KOPT-K1 (cell line): ENCODE measurements around the gene PPFIA3.
"Not testable (repeated sequence)": the region's sequence is repeated elsewhere in the genome, so short reads cannot be mapped to it uniquely, and the experiment has no call there.

ENCODE experiments used
- H3K27ac ChIP-seq: fragments of 200-600 bp; sonication (generic); 2 replicates; pipeline ENCODE4 v1.5.1; 2016; ENCODE audit warnings: antibody characterized with exemption, mild to moderate bottlenecking, low read depth, low read length; ENCODE audit not compliant: poor library complexity, severe bottlenecking
- H3K36me3 ChIP-seq: fragments of 200-600 bp; sonication (generic); 2 replicates; pipeline ENCODE4 v1.5.1; 2017; ENCODE audit warnings: antibody characterized with exemption, mild to moderate bottlenecking, low read length, moderate library complexity; ENCODE audit not compliant: insufficient read depth
- H3K9me3 ChIP-seq: fragments of 200-600 bp; sonication (generic); 2 replicates; pipeline ENCODE4 v1.5.1; 2017; ENCODE audit warnings: antibody characterized with exemption, low read length, mild to moderate bottlenecking; ENCODE audit not compliant: insufficient read depth, poor library complexity, severe bottlenecking

Gene PPFIA3

DNA sequence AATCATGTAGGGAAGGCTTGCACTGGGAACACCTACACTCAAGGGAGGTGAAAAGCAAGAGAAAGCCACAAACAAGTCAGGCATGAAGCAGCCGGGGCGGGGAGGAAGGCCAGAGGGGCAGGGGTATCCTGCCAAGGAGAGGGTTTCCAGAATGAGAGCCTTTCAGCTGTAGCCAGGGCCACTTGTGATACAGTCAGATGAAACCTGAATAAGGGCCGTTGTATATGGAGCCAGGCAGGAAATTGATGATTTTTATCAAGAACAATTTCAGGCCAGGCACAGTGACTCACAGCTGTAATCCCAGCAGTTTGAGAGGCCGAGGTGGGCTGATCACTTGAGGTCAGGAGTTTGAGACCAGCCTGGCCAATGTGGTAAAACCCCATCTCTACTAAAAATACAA is 42.6 kb downstream of the PPFIA3 start:
- Histone ChIP-seq H3K9me3 (no peaks in the 10 kb centered on the region), H3K36me3 (no peaks in the 10 kb centered on the region), H3K27ac (no peak overlapping the region)

DNA sequence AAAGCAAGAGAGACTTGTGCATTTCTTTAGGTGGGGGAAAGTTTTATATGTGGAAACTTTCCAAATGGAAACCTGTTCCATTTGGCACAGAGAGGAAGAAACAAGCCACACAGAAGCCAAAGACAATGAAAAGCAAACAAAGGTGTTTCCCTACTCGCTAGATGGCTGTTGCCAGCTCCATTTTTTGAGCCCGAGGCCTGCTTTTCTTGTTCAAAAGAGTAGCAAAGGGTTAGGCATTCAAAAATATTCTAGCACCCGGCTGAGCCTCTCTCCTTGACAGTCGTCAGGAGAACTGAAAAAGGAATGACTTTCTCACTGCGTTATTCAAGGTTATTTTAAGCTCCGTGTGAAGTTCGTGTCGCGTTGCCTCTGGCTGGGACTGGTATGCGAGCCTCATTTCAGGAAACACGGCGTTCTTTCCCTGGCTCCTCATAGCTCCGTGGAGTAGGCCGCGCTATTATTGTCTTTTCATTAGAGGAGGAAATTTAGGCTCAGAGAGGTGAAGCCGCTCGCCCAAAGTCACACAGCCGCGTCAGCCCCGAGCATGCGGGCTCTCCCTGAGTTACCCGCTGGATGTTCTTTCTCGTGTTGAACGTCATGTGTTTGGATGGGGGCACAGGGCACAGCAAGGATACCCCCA is 45.9 kb downstream of the PPFIA3 start:
- Histone ChIP-seq H3K27ac (no peak overlapping the region), H3K9me3 (no peaks in the 10 kb centered on the region), H3K36me3 (no peaks in the 10 kb centered on the region)

DNA sequence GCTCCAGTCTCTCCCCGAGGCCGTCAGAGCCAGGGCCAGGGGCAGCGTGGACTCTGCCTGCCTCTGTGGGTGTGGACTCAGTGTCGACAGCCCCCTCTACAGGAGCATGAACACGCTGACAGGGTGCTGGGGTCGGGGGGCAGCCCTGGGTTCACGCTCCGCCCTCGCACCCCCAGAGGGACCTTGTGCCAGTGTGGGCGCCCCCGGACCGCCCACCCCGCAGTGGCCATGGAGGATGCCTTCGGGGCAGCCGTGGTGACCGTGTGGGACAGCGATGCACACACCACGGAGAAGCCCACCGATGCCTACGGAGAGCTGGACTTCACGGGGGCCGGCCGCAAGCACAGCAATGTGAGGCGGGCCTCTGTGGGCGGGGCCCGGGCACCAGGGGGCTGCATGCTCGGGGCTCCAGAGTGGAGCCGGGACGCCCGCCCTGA is 46.5 kb downstream of the PPFIA3 start:
- Histone ChIP-seq H3K9me3 (no peaks in the 10 kb centered on the region), H3K27ac (no peak overlapping the region), H3K36me3 (no peaks in the 10 kb centered on the region)

DNA sequence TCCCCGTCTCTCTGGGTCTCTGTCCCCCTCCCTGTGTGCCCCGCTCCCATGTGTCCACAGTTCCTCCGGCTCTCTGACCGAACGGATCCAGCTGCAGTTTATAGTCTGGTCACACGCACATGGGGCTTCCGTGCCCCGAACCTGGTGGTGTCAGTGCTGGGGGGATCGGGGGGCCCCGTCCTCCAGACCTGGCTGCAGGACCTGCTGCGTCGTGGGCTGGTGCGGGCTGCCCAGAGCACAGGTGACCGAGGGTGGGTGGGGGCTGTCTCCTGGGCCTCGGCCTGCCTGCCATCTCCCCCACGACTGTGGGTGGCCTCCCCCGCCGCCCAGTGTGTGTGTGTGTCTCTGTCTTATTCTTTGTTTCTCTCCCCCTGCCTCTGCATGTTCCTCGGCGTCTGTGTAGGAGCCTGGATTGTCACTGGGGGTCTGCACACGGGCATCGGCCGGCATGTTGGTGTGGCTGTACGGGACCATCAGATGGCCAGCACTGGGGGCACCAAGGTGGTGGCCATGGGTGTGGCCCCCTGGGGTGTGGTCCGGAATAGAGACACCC is 48.6 kb downstream of the PPFIA3 start:
- Histone ChIP-seq H3K9me3 (no peaks in the 10 kb centered on the region), H3K36me3 (no peaks in the 10 kb centered on the region), H3K27ac (no peak overlapping the region)

DNA sequence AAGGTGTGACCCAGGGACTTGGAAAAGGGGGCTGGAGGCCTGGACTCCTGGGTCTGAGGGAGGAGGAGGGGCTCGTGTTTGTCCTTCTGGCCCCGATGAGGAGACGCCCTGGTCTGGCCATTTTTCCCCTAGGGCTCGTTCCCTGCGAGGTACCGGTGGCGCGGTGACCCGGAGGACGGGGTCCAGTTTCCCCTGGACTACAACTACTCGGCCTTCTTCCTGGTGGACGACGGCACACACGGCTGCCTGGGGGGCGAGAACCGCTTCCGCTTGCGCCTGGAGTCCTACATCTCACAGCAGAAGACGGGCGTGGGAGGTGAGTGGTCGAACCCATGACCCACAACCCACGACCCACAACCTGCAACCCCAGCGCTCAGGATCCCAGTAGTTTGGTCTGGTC is 49.1 kb downstream of the PPFIA3 start:
- no peak overlapping the region for H3K27ac ChIP-seq
- H3K9me3 ChIP-seq, result no peaks in the 10 kb centered on the region
- no peaks in the 10 kb centered on the region for H3K36me3 ChIP-seq

GRCh38 chr19:49173198-49173597 is 53.9 kb downstream of the PPFIA3 start:
- Histone ChIP-seq H3K27ac (no peak overlapping the region), H3K9me3 (no peaks in the 10 kb centered on the region), H3K36me3 (no peaks in the 10 kb centered on the region)

DNA sequence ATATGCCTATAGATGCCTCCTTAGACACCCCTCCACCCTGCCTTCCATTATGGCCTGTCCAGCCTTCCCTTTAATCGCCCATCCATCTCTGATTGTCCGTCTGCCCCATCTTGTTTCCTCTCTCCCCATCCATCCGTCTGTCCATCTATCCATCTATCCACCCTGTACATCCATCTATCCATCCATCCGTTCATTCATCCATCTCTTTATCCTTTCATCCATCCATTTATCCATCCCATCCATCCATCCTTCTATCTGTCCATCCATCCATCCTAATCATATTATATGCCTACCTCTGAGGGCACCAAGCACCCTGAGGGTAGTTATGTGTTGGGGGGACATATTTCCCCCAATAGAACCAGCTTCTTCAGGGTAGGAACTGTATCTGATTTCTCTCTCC is 61.3 kb downstream of the PPFIA3 start:
- Histone ChIP-seq H3K27ac (no peak overlapping the region), H3K9me3 (no peaks in the 10 kb centered on the region), H3K36me3 (no peaks in the 10 kb centered on the region)

- not testable (repeated sequence) for H3K9me3 ChIP-seq, H3K36me3 ChIP-seq, H3K27ac ChIP-seq
Measured at GRCh38 chr19:49182010-49182847, 62.9 kb downstream of the PPFIA3 start.

DNA sequence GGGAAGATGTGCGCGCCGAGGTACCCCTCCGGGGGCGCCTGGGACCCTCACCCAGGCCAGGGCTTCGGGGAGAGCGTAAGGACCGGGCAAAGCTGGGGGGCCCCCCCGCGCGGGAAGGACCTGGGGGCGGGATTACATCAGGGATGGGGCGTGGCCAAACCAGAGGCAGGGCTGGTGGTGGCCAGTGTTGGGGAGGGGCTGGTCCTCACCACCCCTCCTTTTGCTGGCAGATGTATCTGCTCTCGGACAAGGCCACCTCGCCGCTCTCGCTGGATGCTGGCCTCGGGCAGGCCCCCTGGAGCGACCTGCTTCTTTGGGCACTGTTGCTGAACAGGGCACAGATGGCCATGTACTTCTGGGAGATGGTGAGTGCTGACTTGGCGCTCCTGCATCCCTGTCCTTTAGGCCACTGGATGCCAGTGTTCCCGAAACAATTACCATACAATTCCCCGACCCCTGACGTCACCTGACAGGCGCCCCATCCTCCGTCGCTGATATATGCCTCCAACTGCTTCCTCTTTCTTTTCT is 63.6 kb downstream of the PPFIA3 start:
- Histone ChIP-seq H3K9me3 (no peaks in the 10 kb centered on the region), H3K27ac (no peak overlapping the region)

DNA sequence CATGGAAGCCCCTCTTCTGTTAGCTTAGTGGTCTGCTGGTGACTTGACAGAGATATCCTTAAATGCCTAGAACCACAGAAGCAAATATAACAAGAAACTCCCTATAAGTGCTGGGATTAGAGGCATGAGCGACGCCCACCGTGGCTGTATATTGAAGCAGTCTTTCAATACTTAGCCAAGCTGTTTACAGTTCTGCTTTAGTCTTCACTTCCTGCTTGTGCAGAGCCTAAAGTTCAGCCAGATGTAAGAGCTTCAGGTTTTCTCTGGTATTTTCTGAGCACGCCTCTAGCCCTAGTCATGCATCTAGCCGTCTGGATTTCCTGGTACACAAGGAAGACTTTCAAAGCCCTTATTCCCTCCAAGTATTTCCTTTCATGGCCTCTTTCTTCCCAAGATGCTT is 66.8 kb downstream of the PPFIA3 start:
- no peak overlapping the region for H3K27ac ChIP-seq
- no peaks in the 10 kb centered on the region for H3K36me3 ChIP-seq
- H3K9me3 ChIP-seq, result peaks cover 7% of the 10 kb centered on the region

More for the DNA sequence above, 63.6 kb downstream of the PPFIA3 start:
- no peaks in the 10 kb centered on the region for H3K36me3 ChIP-seq

GRCh38 chr19:49188626-49189200 is 69.4 kb downstream of the PPFIA3 start:
- no peaks in the 10 kb centered on the region for H3K36me3 ChIP-seq
- H3K9me3 ChIP-seq, result peaks cover 8% of the 10 kb centered on the region
- H3K27ac ChIP-seq, result no peak overlapping the region

- no peak overlapping the region for H3K27ac ChIP-seq
- H3K9me3 ChIP-seq, result peaks cover 8% of the 10 kb centered on the region
- no peaks in the 10 kb centered on the region for H3K36me3 ChIP-seq
Measured at GRCh38 chr19:49189259-49189658, 69.9 kb downstream of the PPFIA3 start.

GRCh38 chr19:49190781-49191180 is 71.4 kb downstream of the PPFIA3 start:
- Histone ChIP-seq H3K36me3 (no peaks in the 10 kb centered on the region), H3K9me3 (peaks cover 8% of the 10 kb centered on the region)

DNA sequence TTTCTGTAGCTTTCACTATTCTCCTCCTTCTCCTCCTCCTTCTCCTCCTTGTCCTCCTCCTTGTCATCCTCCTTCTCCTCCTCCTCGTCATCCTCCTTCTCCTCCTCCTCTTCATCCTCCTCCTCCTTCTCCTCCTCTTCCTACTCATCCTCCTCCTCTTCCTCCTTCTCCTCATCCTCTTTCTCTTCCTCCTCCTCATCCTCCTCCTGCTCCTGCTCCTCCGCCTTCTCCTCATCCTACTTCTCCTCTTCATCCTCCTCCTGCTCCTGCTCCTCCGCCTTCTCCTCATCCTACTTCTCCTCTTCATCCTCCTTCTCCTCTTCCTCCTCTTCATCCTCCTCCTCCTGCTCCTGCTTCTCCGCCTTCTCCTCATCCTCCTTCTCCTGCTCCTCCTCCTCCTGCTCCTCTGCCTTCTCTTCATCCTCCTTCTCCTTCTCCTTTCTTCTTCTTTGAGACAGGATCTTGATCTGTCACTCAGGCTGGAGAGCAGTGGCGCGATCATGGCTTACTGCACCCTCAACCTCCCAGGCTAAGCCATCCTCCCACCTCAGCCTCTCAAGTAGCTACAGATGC is 74.6 kb downstream of the PPFIA3 start:
- Histone ChIP-seq H3K27ac (no peak overlapping the region), H3K9me3 (peaks cover 8% of the 10 kb centered on the region), H3K36me3 (no peaks in the 10 kb centered on the region)

More at GRCh38 chr19:49190781-49191180, 71.4 kb downstream of the PPFIA3 start:
- no peak overlapping the region for H3K27ac ChIP-seq

GRCh38 chr19:49194408-49194807 is 75.1 kb downstream of the PPFIA3 start:
- Histone ChIP-seq H3K9me3 (peaks cover 8% of the 10 kb centered on the region), H3K36me3 (no peaks in the 10 kb centered on the region), H3K27ac (no peak overlapping the region)
